Activated CD4-positive, alpha-beta memory T cell treated with anti-CD3 and anti-CD28 coated beads for 36 hours (primary cell): ENCODE measurements around the gene DMD. TPM values are rescaled to one million over a fixed set of nuclear protein-coding genes. Genes with fewer than 3 reads are reported as not detected.
"Not testable (repeated sequence)": the region's sequence is repeated elsewhere in the genome, so short reads cannot be mapped to it uniquely, and the experiment has no call there.

Source experiments
- CTCF ChIA-PET: fragments of 350-600 bp; sonication (Branson Sonifier 250); formaldehyde crosslinking; loops from one replicate; lab custom pipeline; 2021; ENCODE audit warnings: antibody characterized with exemption, inconsistent platforms; lab: Charles Lee
- POLR2A ChIA-PET: fragments of 350-600 bp; sonication (Branson Sonifier 250); formaldehyde crosslinking; loops from one replicate; lab custom pipeline; 2021; ENCODE audit warnings: antibody characterized with exemption; lab: Charles Lee
- DNase-seq: peaks from one replicate; pipeline ENCODE4 v3.0.0-alpha.2; 2020
- H3K27ac Mint-ChIP-seq: one replicate; pipeline ENCODE4 v1.8.0; 2021; ENCODE audit warnings: mixed read lengths
- H3K27me3 Mint-ChIP-seq: one replicate; pipeline ENCODE4 v1.8.0; 2021; ENCODE audit warnings: mixed read lengths
- H3K36me3 Mint-ChIP-seq: one replicate; pipeline ENCODE4 v1.8.0; 2021; ENCODE audit warnings: mixed read lengths
- H3K4me1 Mint-ChIP-seq: one replicate; pipeline ENCODE4 v1.8.0; 2021; ENCODE audit warnings: low read depth, mixed read lengths
- H3K4me3 Mint-ChIP-seq: one replicate; pipeline ENCODE4 v1.8.0; 2021; ENCODE audit warnings: mild to moderate bottlenecking, mixed read lengths
- H3K9me3 Mint-ChIP-seq: one replicate; pipeline ENCODE4 v1.8.0; 2021; ENCODE audit warnings: mixed read lengths
- intact Hi-C: fragments of 100-400 bp; cut with micrococcal nuclease; formaldehyde crosslinking; loops from one replicate; pipeline ENCODE4 v1.15.1; 2023
- total RNA-seq, 2 experiments: library from RNA; stranded (reverse); gene quantifications; one replicate each; pipeline ENCODE4 v1.2.3, GENCODE V29; 2021

The DMD gene
- total RNA-seq, 2 experiments from 2014 or later = 0.64 to 1.5 TPM

GRCh38 chrX:31604629-31605221, 1606.6 kb downstream of the DMD start:
- H3K27ac Mint-ChIP-seq = no peak overlapping the region
- CTCF ChIA-PET = no interaction called here
- H3K27me3 Mint-ChIP-seq = no peaks in the 10 kb centered on the region
- POLR2A ChIA-PET = no interaction called here
- H3K9me3 Mint-ChIP-seq = no peaks in the 10 kb centered on the region
- no peak overlapping the region for H3K4me3 Mint-ChIP-seq
- no peaks in the 10 kb centered on the region for H3K36me3 Mint-ChIP-seq
- intact Hi-C loops = no loop called here
- H3K4me1 Mint-ChIP-seq = no peaks in the 10 kb centered on the region
- no peak for DNase-seq

DNA sequence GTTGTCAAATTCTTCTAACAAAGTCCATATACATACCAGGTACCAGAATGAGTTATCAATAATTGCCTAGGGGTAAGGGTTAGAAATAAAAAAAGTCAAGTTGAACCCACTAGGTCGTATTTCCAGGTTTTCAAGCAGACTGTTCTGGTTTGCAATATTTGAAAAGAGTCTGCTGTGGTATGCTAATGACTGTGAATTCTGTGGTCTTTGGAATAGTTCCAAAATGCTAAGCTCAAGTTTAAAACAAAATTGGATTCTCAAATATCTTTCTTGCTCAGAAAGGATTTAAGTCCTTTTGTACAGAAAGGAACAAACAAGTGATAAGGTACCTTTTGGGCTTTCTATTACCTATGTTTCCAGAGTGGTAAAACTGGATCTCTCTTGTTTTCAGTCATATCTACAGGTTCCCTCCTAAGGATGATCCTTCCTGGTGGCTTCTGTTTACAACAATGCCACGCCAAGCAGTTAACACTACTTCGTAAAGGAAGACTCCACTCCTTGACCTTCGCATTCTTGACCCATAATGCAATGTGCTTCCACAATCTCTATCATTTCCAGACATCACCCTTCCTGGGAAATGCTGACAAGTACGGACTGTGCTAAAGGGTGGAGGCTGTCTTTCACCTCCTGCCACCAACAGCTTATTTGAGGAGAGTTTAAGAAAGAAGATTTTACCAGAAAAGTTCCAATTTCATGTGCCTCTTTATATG, 1607.8 kb downstream of the DMD start:
- Mint-ChIP-seq H3K27ac (no peak overlapping the region), H3K4me3 (no peak overlapping the region), H3K36me3 (no peaks in the 10 kb centered on the region), H3K9me3 (no peaks in the 10 kb centered on the region), H3K27me3 (no peaks in the 10 kb centered on the region), H3K4me1 (no peaks in the 10 kb centered on the region)
- CTCF ChIA-PET = no interaction called here
- no peak for DNase-seq
- POLR2A ChIA-PET = no interaction called here
- intact Hi-C loops = no loop called here

GRCh38 chrX:31600823-31601222, 1610.5 kb downstream of the DMD start:
- no peak for DNase-seq
- Mint-ChIP-seq H3K4me3 (no peak overlapping the region), H3K27ac (no peak overlapping the region), H3K4me1 (no peaks in the 10 kb centered on the region), H3K36me3 (no peaks in the 10 kb centered on the region), H3K27me3 (no peaks in the 10 kb centered on the region), H3K9me3 (no peaks in the 10 kb centered on the region)
- ChIA-PET POLR2A (no interaction called here), CTCF (no interaction called here)
- intact Hi-C loops = no loop called here

DNA sequence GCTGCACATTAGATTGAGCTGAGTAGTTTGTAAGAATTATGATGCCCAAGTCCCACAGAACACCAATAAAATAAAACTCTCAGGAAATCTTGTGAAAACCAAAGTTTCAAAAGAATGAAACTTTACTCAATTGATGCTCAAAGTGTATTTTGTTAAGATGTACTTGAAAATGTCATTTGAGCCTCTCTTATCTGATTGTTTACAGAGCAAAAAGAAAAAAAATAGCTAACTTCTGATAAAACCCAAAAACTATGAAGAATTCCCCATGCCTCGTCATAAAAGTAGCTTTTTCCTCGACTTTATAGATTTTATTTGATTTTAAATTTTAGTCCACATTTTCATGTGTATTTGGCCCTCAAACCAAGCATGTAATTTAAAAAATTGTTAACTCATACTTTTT, 1618.0 kb downstream of the DMD start:
- Mint-ChIP-seq H3K27ac (no peak overlapping the region), H3K36me3 (no peaks in the 10 kb centered on the region), H3K9me3 (no peaks in the 10 kb centered on the region), H3K4me1 (no peaks in the 10 kb centered on the region), H3K27me3 (no peaks in the 10 kb centered on the region), H3K4me3 (no peak overlapping the region)
- CTCF ChIA-PET = no interaction called here
- intact Hi-C loops = no loop called here
- POLR2A ChIA-PET = no interaction called here
- no peak for DNase-seq

DNA sequence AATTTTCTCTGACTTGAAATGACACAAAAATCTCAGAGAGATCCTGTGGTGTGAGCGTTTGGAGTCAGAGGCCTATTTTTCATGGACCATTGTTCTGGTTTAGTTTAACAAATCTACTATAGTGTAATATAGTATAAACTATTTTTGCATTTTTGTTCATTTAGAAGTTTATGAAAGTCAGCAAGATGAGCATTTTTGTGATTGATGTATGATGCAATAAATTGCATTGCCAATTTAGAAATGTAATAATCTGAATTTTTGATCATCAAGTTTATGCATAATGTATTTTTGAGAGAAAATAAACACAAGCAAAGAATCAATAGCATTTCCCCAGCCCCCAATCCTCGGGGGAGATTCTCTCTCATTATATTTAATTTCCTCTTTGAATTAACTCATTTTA, 1620.0 kb downstream of the DMD start:
- intact Hi-C loops = no loop called here
- no peak for DNase-seq
- H3K27me3 Mint-ChIP-seq = no peaks in the 10 kb centered on the region
- no peak overlapping the region for H3K27ac Mint-ChIP-seq
- H3K36me3 Mint-ChIP-seq = no peaks in the 10 kb centered on the region
- POLR2A ChIA-PET = no interaction called here
- H3K9me3 Mint-ChIP-seq = no peaks in the 10 kb centered on the region
- H3K4me3 Mint-ChIP-seq = no peak overlapping the region
- CTCF ChIA-PET = no interaction called here
- no peaks in the 10 kb centered on the region for H3K4me1 Mint-ChIP-seq

GRCh38 chrX:31590581-31591114, 1620.7 kb downstream of the DMD start:
- ChIA-PET CTCF (no interaction called here), POLR2A (no interaction called here)
- no peak for DNase-seq
- Mint-ChIP-seq H3K27ac (no peak overlapping the region), H3K4me1 (no peaks in the 10 kb centered on the region), H3K36me3 (no peaks in the 10 kb centered on the region), H3K4me3 (no peak overlapping the region), H3K27me3 (no peaks in the 10 kb centered on the region), H3K9me3 (no peaks in the 10 kb centered on the region)
- intact Hi-C loops = no loop called here

DNA sequence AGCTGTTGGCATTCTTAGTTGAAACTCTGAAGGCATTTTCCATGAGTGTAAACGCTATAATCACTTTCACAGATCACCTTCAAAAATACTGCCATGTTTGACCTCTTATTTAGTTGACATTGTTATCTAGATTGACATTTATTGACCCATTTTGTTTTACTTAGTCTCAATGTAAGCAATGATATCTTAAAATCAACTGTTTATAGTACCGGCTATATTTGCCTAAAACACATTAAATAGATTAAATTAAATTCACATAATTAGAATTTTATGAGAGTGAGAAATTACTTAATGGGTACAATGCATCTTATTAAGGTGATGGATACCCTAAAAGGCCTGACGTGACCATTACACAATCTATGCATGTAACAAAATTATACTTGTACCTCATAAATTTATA, 1621.8 kb downstream of the DMD start:
- no peaks in the 10 kb centered on the region for H3K27me3 Mint-ChIP-seq
- no peaks in the 10 kb centered on the region for H3K36me3 Mint-ChIP-seq
- H3K27ac Mint-ChIP-seq = no peak overlapping the region
- ChIA-PET CTCF (no interaction called here), POLR2A (no interaction called here)
- no peaks in the 10 kb centered on the region for H3K4me1 Mint-ChIP-seq
- no peak for DNase-seq
- intact Hi-C loops = no loop called here
- no peaks in the 10 kb centered on the region for H3K9me3 Mint-ChIP-seq
- no peak overlapping the region for H3K4me3 Mint-ChIP-seq

GRCh38 chrX:31588355-31588754, 1623.0 kb downstream of the DMD start:
- no peak for DNase-seq
- Mint-ChIP-seq H3K36me3 (no peaks in the 10 kb centered on the region), H3K9me3 (no peaks in the 10 kb centered on the region), H3K27me3 (no peaks in the 10 kb centered on the region), H3K27ac (no peak overlapping the region), H3K4me1 (no peaks in the 10 kb centered on the region), H3K4me3 (no peak overlapping the region)
- intact Hi-C loops = no loop called here
- CTCF ChIA-PET = no interaction called here
- POLR2A ChIA-PET = no interaction called here

DNA sequence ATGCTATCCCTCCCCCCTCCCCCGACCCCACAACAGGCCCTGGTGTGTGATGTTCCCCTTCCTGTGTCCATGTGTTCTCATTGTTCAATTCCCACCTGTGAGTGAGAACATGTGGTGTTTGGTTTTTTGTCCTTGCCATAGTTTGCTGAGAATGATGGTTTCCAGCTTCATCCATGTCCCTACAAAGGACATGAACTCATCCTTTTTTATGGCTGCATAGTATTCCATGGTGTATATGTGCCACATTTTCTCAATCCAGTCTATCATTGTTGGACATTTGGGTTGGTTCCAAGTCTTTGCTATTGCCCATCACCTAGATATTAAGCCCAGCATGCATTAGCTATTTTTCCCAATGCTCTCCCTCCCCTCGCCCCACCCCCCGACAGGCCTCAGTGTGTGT, 1627.5 kb downstream of the DMD start:
- POLR2A ChIA-PET, H3K27me3 Mint-ChIP-seq, intact Hi-C loops, DNase-seq, H3K27ac Mint-ChIP-seq, H3K36me3 Mint-ChIP-seq, H3K4me1 Mint-ChIP-seq, H3K9me3 Mint-ChIP-seq, CTCF ChIA-PET, H3K4me3 Mint-ChIP-seq: not testable (repeated sequence)

- Mint-ChIP-seq H3K4me1 (no peaks in the 10 kb centered on the region), H3K27me3 (no peaks in the 10 kb centered on the region), H3K27ac (no peak overlapping the region), H3K9me3 (no peaks in the 10 kb centered on the region), H3K36me3 (no peaks in the 10 kb centered on the region), H3K4me3 (no peak overlapping the region)
- DNase-seq = no peak
- POLR2A ChIA-PET = interaction anchor here (0.6 kb wide), 1 partner anchor 98 kb away, joined by 4 read pairs; no protein-coding TSS in a partner anchor
- CTCF ChIA-PET = no interaction called here
- intact Hi-C loops = no loop called here
These were observed 1630.6 kb downstream of the DMD start for GRCh38 chrX:31580726-31581125.

- Mint-ChIP-seq H3K27ac (no peak overlapping the region), H3K4me3 (no peak overlapping the region), H3K27me3 (no peaks in the 10 kb centered on the region), H3K36me3 (no peaks in the 10 kb centered on the region), H3K4me1 (no peaks in the 10 kb centered on the region), H3K9me3 (no peaks in the 10 kb centered on the region)
- ChIA-PET CTCF (no interaction called here), POLR2A (interaction anchor here (0.6 kb wide), 1 partner anchor 97 kb away, joined by 4 read pairs; no protein-coding TSS in a partner anchor)
- DNase-seq = no peak
- intact Hi-C loops = no loop called here
These were observed 1631.1 kb downstream of the DMD start for GRCh38 chrX:31580227-31580626.

GRCh38 chrX:31572360-31572759, 1639.0 kb downstream of the DMD start:
- no peak overlapping the region for H3K4me3 Mint-ChIP-seq
- H3K4me1 Mint-ChIP-seq = no peaks in the 10 kb centered on the region
- intact Hi-C loops = no loop called here
- POLR2A ChIA-PET = no interaction called here
- no peak overlapping the region for H3K27ac Mint-ChIP-seq
- H3K27me3 Mint-ChIP-seq = no peaks in the 10 kb centered on the region
- H3K9me3 Mint-ChIP-seq = no peaks in the 10 kb centered on the region
- no peaks in the 10 kb centered on the region for H3K36me3 Mint-ChIP-seq
- no peak for DNase-seq
- CTCF ChIA-PET = no interaction called here

DNA sequence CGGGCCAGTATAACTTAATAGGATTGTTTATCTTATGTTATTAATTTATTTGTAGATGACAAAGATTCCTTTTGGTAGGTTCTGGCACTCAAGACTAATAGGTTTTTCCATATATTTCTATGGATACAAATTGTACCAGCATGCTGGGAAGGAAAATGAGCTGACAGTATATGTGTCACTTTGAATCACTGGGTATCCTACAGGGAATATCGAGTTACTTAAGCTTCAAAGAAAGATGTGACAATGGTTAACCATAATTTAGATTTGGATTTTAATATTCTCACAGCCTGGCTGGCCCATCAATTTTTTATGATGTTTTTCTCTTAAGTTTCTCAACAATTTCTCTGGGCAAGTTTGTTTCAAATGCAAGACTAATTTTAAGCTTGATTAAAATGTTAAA, 1640.7 kb downstream of the DMD start:
- POLR2A ChIA-PET = no interaction called here
- Mint-ChIP-seq H3K27me3 (no peaks in the 10 kb centered on the region), H3K9me3 (no peaks in the 10 kb centered on the region), H3K4me3 (no peak overlapping the region), H3K27ac (no peak overlapping the region), H3K36me3 (no peaks in the 10 kb centered on the region), H3K4me1 (no peaks in the 10 kb centered on the region)
- intact Hi-C loops = no loop called here
- CTCF ChIA-PET = no interaction called here
- no peak for DNase-seq
